HG03575 (cell line): ENCODE data around the gene IL1RAPL2.
"Not testable (repeated sequence)": the region's sequence is repeated elsewhere in the genome, so short reads cannot be mapped to it uniquely, and the experiment has no call there.

ENCODE experiments used
- ATAC-seq: cut with Tn5 transposase; IDR thresholded peaks from one replicate; pipeline ENCODE4 v1.9.1; 2021; ENCODE audit not compliant: unreplicated experiment, insufficient number of reproducible peaks, low FRiP score; ENCODE audit errors: extremely low read depth

The IL1RAPL2 gene

GRCh38 chrX:105219454-105220401 lies 653.7 kb downstream of the IL1RAPL2 start:
- ATAC-seq = no peak

- ATAC-seq = no peak
Observed at GRCh38 chrX:105220636-105221035, 654.6 kb downstream of the IL1RAPL2 start, which contains the start of gene TEX13A. TEX13A (minus strand) TSS chrX:105220694; CDS start chrX:105220397, 297 bp downstream.

- ATAC-seq = no peak
Observed at GRCh38 chrX:105221374-105221773, 655.4 kb downstream of the IL1RAPL2 start.

- ATAC-seq = no peak
Observed at GRCh38 chrX:105226499-105226898, 660.5 kb downstream of the IL1RAPL2 start.

- ATAC-seq = no peak
Observed at GRCh38 chrX:105228602-105229001, 662.6 kb downstream of the IL1RAPL2 start.

- no peak for ATAC-seq
Observed at GRCh38 chrX:105229146-105229545, 663.1 kb downstream of the IL1RAPL2 start.

- not testable (repeated sequence) for ATAC-seq
Observed at GRCh38 chrX:105237407-105237806, 671.4 kb downstream of the IL1RAPL2 start.

GRCh38 chrX:105241056-105241455 lies 675.1 kb downstream of the IL1RAPL2 start:
- ATAC-seq = no peak

- ATAC-seq = no peak
Observed at GRCh38 chrX:105260291-105261043, 694.5 kb downstream of the IL1RAPL2 start.

- ATAC-seq = no peak
Observed at GRCh38 chrX:105263171-105263570, 697.2 kb downstream of the IL1RAPL2 start.

GRCh38 chrX:105263801-105264200 lies 697.8 kb downstream of the IL1RAPL2 start:
- no peak for ATAC-seq

GRCh38 chrX:105265093-105265492 lies 699.1 kb downstream of the IL1RAPL2 start:
- ATAC-seq = no peak

- ATAC-seq = no peak
Observed at GRCh38 chrX:105266456-105266855, 700.5 kb downstream of the IL1RAPL2 start.

GRCh38 chrX:105267167-105267566 lies 701.2 kb downstream of the IL1RAPL2 start:
- no peak for ATAC-seq

GRCh38 chrX:105269386-105269785 lies 703.4 kb downstream of the IL1RAPL2 start:
- ATAC-seq = no peak

GRCh38 chrX:105273326-105273725 lies 707.3 kb downstream of the IL1RAPL2 start:
- ATAC-seq = no peak

- no peak for ATAC-seq
Observed at GRCh38 chrX:105274091-105274490, 708.1 kb downstream of the IL1RAPL2 start.

GRCh38 chrX:105277132-105277531 lies 711.1 kb downstream of the IL1RAPL2 start:
- ATAC-seq = no peak

- no peak for ATAC-seq
Observed at GRCh38 chrX:105282077-105282476, 716.1 kb downstream of the IL1RAPL2 start.

GRCh38 chrX:105297041-105297440 lies 731.0 kb downstream of the IL1RAPL2 start:
- ATAC-seq = no peak
